GM21529 (cell line): ENCODE results near the gene PPP1R15B.
A peak's percentile ranks its signal among the peaks of the same experiment; 100 is the strongest.

Source experiments
- ATAC-seq: cut with Tn5 transposase; IDR thresholded peaks from one replicate; pipeline ENCODE4 v1.9.1; 2021; ENCODE audit not compliant: unreplicated experiment

PPP1R15B gene

GRCh38 chr1:204367956-204368355, 43.7 kb downstream of the PPP1R15B start:
- ATAC-seq = no peak

GRCh38 chr1:204367193-204367858, 44.3 kb downstream of the PPP1R15B start:
- no peak for ATAC-seq

- ATAC-seq = no peak
Observed at GRCh38 chr1:204366759-204367158, 44.9 kb downstream of the PPP1R15B start.

GRCh38 chr1:204363335-204364114, 48.1 kb downstream of the PPP1R15B start:
- ATAC-seq = peak; percentile 66

- no peak for ATAC-seq
Observed at GRCh38 chr1:204362984-204363334, 48.7 kb downstream of the PPP1R15B start.

GRCh38 chr1:204361781-204362180, 49.8 kb downstream of the PPP1R15B start:
- ATAC-seq = no peak

- ATAC-seq = no peak
Observed at GRCh38 chr1:204361341-204361771, 50.3 kb downstream of the PPP1R15B start.

GRCh38 chr1:204360314-204360713, 51.3 kb downstream of the PPP1R15B start:
- no peak for ATAC-seq

- no peak for ATAC-seq
Observed at GRCh38 chr1:204359474-204360255, 52.0 kb downstream of the PPP1R15B start, which contains the start of gene PLEKHA6. Gene PLEKHA6 (minus strand): TSS chr1:204359929. CDS start chr1:204273727, 86,202 bp downstream.

- ATAC-seq = no peak
Observed at GRCh38 chr1:204359131-204359473, 52.5 kb downstream of the PPP1R15B start.

- ATAC-seq = no peak
Observed at GRCh38 chr1:204358605-204359004, 53.0 kb downstream of the PPP1R15B start.

- ATAC-seq = no peak
Observed at GRCh38 chr1:204357551-204358490, 53.8 kb downstream of the PPP1R15B start.

GRCh38 chr1:204356997-204357396, 54.6 kb downstream of the PPP1R15B start:
- no peak for ATAC-seq

- ATAC-seq = no peak
Observed at GRCh38 chr1:204355913-204356312, 55.7 kb downstream of the PPP1R15B start.

- no peak for ATAC-seq
Observed at GRCh38 chr1:204354579-204354978, 57.0 kb downstream of the PPP1R15B start.
